ENCODE measurements around the gene TAF8.

Gene TAF8

DNA sequence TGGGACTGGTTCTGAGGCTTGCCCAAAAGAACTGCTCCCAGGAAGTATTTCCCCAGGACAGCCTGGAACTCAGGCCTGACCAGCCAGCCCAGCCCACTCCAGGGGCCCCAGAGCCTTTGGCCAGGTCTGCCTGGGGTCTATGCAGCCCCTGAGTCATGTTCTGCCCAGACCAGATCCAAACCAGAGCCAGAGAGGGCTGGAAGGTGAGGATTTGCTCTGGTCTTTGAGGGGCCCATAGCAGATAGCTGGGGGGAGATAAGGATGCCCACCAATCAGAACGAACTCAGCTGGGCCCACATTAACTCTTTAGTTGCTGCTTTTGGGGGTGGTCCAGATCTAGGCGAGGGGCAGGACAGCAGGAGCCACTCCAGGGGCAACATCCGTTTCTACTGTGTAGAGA lies 75.3 kb downstream of the TAF8 start:
- no peak for DNase-seq

- DNase-seq = no peak
Observed at GRCh38 chr6:42128460-42129359, 78.4 kb downstream of the TAF8 start.

GRCh38 chr6:42129360-42129676 lies 79.0 kb downstream of the TAF8 start:
- no peak for DNase-seq

GRCh38 chr6:42131531-42131930 lies 81.2 kb downstream of the TAF8 start:
- DNase-seq = no peak

- DNase-seq = no peak
Observed at GRCh38 chr6:42133926-42134325, 83.6 kb downstream of the TAF8 start.

GRCh38 chr6:42135161-42135560 lies 84.8 kb downstream of the TAF8 start:
- DNase-seq = no peak

- no peak for DNase-seq
Observed at GRCh38 chr6:42135722-42136121, 85.4 kb downstream of the TAF8 start.

- DNase-seq = no peak
Observed at GRCh38 chr6:42136508-42137193, 86.3 kb downstream of the TAF8 start.
